Epithelial cell of alveolus of lung (primary cell): Measurements from ENCODE around the gene SYDE1. TPM values are rescaled to one million over a fixed set of nuclear protein-coding genes. Genes with fewer than 3 reads are reported as not detected.

Experiments used
- total RNA-seq: library from RNA; depleted of rRNA; stranded (reverse); fragments of >200 nt; gene quantifications from 2 replicates; pipeline ENCODE4 v1.2.1, GENCODE V29; 2015

The SYDE1 gene, protein sequence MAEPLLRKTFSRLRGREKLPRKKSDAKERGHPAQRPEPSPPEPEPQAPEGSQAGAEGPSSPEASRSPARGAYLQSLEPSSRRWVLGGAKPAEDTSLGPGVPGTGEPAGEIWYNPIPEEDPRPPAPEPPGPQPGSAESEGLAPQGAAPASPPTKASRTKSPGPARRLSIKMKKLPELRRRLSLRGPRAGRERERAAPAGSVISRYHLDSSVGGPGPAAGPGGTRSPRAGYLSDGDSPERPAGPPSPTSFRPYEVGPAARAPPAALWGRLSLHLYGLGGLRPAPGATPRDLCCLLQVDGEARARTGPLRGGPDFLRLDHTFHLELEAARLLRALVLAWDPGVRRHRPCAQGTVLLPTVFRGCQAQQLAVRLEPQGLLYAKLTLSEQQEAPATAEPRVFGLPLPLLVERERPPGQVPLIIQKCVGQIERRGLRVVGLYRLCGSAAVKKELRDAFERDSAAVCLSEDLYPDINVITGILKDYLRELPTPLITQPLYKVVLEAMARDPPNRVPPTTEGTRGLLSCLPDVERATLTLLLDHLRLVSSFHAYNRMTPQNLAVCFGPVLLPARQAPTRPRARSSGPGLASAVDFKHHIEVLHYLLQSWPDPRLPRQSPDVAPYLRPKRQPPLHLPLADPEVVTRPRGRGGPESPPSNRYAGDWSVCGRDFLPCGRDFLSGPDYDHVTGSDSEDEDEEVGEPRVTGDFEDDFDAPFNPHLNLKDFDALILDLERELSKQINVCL
- total RNA-seq: 63.8 and 68.0 TPM in 2 replicates

DNA sequence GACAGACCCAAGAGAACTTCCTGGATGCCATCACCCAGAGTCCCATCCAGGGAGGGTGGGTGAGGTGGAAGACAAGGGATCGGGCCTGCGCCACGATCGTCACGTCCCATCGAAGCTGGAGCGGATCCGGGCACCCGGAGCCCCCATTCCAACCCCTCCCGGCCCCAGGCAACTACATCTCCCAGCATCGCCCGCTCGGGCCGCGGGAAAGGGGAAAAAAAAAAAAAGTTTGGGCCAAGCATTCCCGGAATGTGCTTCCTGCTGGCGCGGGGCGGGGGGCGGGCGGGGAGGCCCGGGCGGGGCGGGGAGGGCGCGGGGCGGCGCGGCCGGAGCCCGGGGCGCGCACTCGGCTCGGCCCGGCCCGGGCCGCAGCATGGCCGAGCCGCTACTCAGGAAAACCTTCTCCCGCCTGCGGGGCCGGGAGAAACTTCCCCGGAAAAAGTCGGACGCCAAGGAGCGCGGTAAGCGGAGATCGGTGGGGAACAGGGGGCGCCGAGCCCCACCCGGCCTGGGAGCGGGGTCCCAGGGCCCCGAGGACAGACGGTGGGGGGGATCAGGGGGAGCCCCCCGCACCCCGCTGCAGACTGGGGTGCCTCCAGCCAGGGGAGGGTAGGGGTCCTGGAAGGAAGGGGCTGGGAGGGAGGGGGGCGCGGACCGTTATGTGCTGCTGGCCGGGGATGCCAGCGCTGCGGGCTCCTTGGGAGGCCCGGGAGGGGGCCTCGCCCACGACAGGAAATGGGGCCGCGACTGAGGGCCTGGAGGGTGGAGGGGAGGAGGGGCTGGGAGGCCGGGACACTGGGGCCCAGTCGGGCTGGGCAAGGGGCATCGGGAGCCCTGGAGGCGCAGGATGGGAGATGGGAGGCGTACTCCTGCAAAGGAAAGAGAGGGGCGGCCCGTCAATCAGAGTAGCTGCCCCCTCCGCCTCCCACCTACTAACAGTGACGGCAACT is at the start of gene SYDE1:
TSS of gene SYDE1 (plus strand) at position 341 of the 950 bp plus-strand sequence. CDS start at position 374, 33 bp downstream.

GRCh38 chr19:15081911-15082310 is 25.3 kb upstream of the SYDE1 start, which contains the start of gene OR1I1:
TSS of gene OR1I1 (plus strand) at chr19:15082211. CDS start at chr19:15087066, 4,855 bp downstream.

Other genes starting within 250 kb of the SYDE1 start
- gene OR7A17, start 221.3 kb upstream of the SYDE1 start, total RNA-seq: not detected in 2 replicates
- not detected in 2 replicates for gene OR7C2, start 165.9 kb upstream of the SYDE1 start, total RNA-seq
- gene SLC1A6, start 127.5 kb upstream of the SYDE1 start, total RNA-seq: not detected in 2 replicates
- gene CASP14, start 57.9 kb upstream of the SYDE1 start, total RNA-seq: not detected in 2 replicates
- not detected in 2 replicates for gene OR1I1, start 25.2 kb upstream of the SYDE1 start, total RNA-seq
- gene NOTCH3, start 93.6 kb downstream of the SYDE1 start, total RNA-seq: 34.8 and 56.3 TPM in 2 replicates
- 0.26 TPM in 1 of 2 replicates, not detected in the other for gene EPHX3, start 125.0 kb downstream of the SYDE1 start, total RNA-seq
- 17.5 and 32.6 TPM in 2 replicates for gene BRD4, start 225.1 kb downstream of the SYDE1 start, total RNA-seq